IPS-18c (cell line): ENCODE results near the gene NFX1.
"Not testable (repeated sequence)": the region's sequence is repeated elsewhere in the genome, so short reads cannot be mapped to it uniquely, and the experiment has no call there.

Experiments used
- H3K4me3 ChIP-seq: 2 replicates; pipeline ENCODE4 v1.7.0; 2013; ENCODE audit warnings: low read depth, mild to moderate bottlenecking, low read length, moderate library complexity; ENCODE audit not compliant: insufficient read depth
- H3K9me3 ChIP-seq: one replicate; pipeline ENCODE4 v1.6.1; 2013; ENCODE audit warnings: mild to moderate bottlenecking, low read length, moderate library complexity; ENCODE audit not compliant: control insufficient read depth, insufficient read depth

Gene NFX1

GRCh38 chr9:33391111-33391771 is 100.9 kb downstream of the NFX1 start:
- H3K4me3 ChIP-seq, H3K9me3 ChIP-seq: not testable (repeated sequence)

GRCh38 chr9:33392591-33393021 is 102.3 kb downstream of the NFX1 start:
- H3K4me3 ChIP-seq, H3K9me3 ChIP-seq: not testable (repeated sequence)

- Histone ChIP-seq H3K9me3 (no peaks in the 10 kb centered on the region), H3K4me3 (no peak overlapping the region)
These were observed 103.3 kb downstream of the NFX1 start for GRCh38 chr9:33393581-33393980.

GRCh38 chr9:33393986-33394385 is 103.7 kb downstream of the NFX1 start:
- H3K9me3 ChIP-seq, H3K4me3 ChIP-seq: not testable (repeated sequence)

GRCh38 chr9:33395159-33395879 is 105.0 kb downstream of the NFX1 start:
- not testable (repeated sequence) for H3K9me3 ChIP-seq, H3K4me3 ChIP-seq

GRCh38 chr9:33397801-33398200 is 107.5 kb downstream of the NFX1 start:
- H3K9me3 ChIP-seq, H3K4me3 ChIP-seq: not testable (repeated sequence)

DNA sequence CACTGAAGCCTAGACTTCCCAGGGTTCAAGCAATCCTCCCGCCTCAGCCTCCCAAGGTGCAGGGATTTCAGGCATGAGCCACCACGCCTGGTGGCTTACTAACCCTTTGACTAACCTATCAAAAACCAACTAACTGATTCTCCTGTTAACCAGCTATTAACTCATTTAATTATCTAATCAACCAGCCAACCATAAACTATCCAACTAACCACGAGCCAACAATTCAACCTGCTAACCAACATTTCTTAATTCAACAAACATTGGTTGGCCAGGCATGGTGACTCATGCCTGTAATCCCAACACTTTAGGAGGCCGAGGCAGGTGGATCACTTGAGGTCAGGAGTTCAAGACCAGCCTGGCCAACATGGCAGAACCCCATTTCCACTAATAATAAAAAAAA is 108.7 kb downstream of the NFX1 start:
- H3K9me3 ChIP-seq: not testable (repeated sequence)

DNA sequence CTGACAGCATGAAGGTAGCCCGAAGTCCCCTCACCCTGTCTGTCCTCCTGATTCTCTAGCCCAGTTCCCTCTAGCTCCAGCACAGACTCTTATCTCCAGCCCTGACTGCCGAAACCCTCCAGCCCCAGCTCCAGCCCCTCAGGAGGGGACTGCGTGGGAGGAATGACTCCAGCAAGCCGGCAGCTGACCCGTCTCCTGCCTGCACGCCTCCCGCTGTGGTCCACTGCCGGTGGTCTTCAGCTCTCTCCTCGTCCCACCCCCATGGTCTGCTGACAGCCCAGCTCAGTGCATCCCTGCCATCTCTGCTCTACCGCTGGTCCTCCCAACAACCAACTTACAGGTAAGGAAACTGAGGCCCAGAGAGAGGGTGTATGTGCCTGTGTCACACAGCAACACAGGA is 111.5 kb downstream of the NFX1 start:
- H3K4me3 ChIP-seq, H3K9me3 ChIP-seq: not testable (repeated sequence)

More for the DNA sequence above, 108.7 kb downstream of the NFX1 start:
- not testable (repeated sequence) for H3K4me3 ChIP-seq

DNA sequence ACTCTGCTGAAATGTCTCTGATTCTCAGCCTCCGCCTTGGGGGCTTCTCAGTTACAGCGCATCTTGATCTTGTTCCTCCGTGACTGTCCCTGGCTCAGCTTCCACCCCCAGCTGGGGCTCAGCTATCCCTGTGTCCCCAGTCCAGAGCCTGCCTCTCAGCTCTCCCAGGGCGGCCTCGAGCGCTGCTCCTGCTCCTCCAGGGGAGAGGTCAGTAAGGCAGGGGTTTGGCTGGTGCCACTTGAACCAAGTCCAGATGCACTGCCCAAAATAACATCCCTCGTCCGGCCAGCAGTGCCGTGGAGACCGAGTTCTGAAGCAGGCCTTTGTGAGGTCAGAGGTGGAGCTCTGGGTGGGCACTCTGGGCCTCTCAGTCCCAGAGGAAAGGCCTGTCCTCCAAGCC is 112.1 kb downstream of the NFX1 start, which contains the start of gene AQP7:
Gene AQP7, minus strand, starts transcription at position 198 of the 400 bp plus-strand sequence. CDS start 1,306 bp downstream, outside the sequence.
- H3K4me3 ChIP-seq, H3K9me3 ChIP-seq: not testable (repeated sequence)

DNA sequence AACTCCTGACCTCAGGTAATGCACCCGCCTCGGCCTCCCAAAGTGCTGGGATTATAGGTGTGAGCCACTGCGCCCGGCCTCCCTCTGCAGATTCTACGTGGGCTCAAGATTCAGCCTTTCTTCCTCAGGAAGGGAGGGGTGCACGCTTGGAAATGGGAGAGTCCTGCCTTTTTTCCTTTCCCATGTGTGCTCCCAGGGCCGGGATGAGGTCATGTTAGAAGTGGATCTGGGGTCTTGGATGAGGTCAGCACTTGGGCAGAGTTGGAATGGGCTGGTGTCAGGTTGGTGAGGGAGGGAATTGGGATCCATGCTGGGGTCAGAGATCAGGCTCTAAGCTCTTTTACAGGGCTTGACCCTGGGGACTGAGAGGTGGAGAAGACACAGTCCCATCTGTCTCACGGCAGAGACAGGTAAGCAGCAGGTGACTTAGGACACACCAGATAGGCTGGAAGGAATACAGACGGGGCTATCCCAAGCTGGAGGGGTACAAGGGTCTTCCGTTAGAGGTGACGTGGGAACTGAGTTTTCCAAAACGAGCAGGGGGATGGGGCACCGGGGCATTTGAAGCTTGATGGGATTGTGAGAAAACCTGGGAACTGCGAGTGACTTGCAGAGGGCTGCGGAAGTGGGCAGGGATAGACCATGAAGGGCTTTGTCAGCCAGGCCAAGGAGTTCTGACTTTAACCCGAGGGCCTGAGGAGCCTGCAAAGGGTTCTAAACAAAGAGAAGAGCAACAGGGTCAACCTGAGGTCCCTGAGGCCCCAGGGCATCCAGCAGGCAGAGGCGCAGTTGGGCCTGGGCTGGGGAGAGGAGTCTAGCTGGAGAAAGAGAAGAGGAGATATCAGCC is 113.8 kb downstream of the NFX1 start:
- no peaks in the 10 kb centered on the region for H3K9me3 ChIP-seq
- H3K4me3 ChIP-seq: no peak overlapping the region

- H3K4me3 ChIP-seq: no peak overlapping the region
- no peaks in the 10 kb centered on the region for H3K9me3 ChIP-seq
These were observed 114.6 kb downstream of the NFX1 start for GRCh38 chr9:33404788-33405362.

DNA sequence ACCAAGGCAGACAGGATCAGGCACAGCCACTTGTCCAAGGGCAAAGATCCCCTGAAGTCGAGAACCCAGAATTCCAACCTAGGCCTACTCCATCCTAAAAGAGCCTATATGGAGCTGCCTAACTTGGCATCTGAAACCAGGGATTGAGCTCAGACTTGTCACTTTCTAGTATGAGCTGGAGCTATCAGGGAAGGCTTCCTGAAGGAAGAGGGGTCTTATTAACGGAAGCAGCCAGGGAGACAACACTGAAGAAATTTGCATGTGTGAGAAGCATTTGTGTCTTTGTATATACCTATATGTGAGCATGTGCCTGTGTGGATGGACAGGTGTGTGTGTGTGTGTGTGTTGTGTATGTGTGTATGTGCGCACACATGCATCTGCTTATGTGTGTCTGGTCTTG is 116.7 kb downstream of the NFX1 start:
- Histone ChIP-seq H3K9me3 (no peaks in the 10 kb centered on the region), H3K4me3 (no peak overlapping the region)

GRCh38 chr9:33408087-33408486 is 117.8 kb downstream of the NFX1 start:
- no peaks in the 10 kb centered on the region for H3K9me3 ChIP-seq
- H3K4me3 ChIP-seq: no peak overlapping the region

- no peaks in the 10 kb centered on the region for H3K9me3 ChIP-seq
- H3K4me3 ChIP-seq: no peak overlapping the region
These were observed 124.0 kb downstream of the NFX1 start for GRCh38 chr9:33414268-33414667.

GRCh38 chr9:33414889-33415500 is 124.7 kb downstream of the NFX1 start:
- H3K9me3 ChIP-seq: no peaks in the 10 kb centered on the region
- no peak overlapping the region for H3K4me3 ChIP-seq

- Histone ChIP-seq H3K4me3 (no peak overlapping the region), H3K9me3 (no peaks in the 10 kb centered on the region)
These were observed 125.3 kb downstream of the NFX1 start for GRCh38 chr9:33415501-33416038.

- H3K4me3 ChIP-seq: no peak overlapping the region
These were observed 126.7 kb downstream of the NFX1 start for GRCh38 chr9:33416996-33417395.

More at GRCh38 chr9:33416996-33417395, 126.7 kb downstream of the NFX1 start:
- no peaks in the 10 kb centered on the region for H3K9me3 ChIP-seq
